HS-5 (cell line): Measurements from ENCODE around the gene SIAH2.
"Not testable (repeated sequence)": the region's sequence is repeated elsewhere in the genome, so short reads cannot be mapped to it uniquely, and the experiment has no call there.

Source experiments
- DNase-seq: peaks from one replicate; pipeline ENCODE4 v3.0.0-alpha.2; 2012; ENCODE audit warnings: low read depth

Gene SIAH2

GRCh38 chr3:150763122-150763840 lies at the start of gene SIAH2:
SIAH2 (minus strand) TSS chr3:150763169; CDS start chr3:150762849, 320 bp downstream.
- DNase-seq, result peak; percentile 83

- DNase-seq, result no peak
These were observed 49.0 kb upstream of the SIAH2 start for GRCh38 chr3:150811984-150812383.

- DNase-seq, result no peak
These were observed 47.7 kb upstream of the SIAH2 start for GRCh38 chr3:150810641-150811040.

GRCh38 chr3:150806185-150806835 lies 43.3 kb upstream of the SIAH2 start:
- no peak for DNase-seq

DNA sequence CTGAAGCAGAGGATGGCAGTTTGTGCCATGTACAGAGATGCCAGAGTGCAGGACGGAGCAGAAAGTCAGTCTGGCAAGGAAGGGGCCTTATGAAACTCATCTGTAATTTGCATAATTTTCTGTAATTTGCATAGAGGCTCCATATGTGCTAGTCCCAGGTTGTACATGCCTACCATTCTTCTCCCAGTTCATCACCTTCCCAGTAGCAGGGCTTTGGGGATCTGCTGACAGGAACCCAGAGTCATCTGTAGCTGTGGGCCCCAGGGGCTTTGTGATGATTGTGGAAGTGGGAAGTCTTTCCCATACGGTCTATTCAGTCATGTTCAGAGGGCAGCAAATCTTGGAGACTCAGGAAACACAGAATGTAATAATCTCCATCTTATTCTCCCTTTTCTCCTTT lies 42.4 kb upstream of the SIAH2 start:
- no peak for DNase-seq

- no peak for DNase-seq
These were observed 40.5 kb upstream of the SIAH2 start for GRCh38 chr3:150803440-150803985.

GRCh38 chr3:150800722-150801121 lies 37.8 kb upstream of the SIAH2 start:
- DNase-seq, result no peak

GRCh38 chr3:150798122-150798618 lies 35.2 kb upstream of the SIAH2 start:
- DNase-seq, result no peak

- no peak for DNase-seq
These were observed 34.2 kb upstream of the SIAH2 start for GRCh38 chr3:150797155-150797554.

DNA sequence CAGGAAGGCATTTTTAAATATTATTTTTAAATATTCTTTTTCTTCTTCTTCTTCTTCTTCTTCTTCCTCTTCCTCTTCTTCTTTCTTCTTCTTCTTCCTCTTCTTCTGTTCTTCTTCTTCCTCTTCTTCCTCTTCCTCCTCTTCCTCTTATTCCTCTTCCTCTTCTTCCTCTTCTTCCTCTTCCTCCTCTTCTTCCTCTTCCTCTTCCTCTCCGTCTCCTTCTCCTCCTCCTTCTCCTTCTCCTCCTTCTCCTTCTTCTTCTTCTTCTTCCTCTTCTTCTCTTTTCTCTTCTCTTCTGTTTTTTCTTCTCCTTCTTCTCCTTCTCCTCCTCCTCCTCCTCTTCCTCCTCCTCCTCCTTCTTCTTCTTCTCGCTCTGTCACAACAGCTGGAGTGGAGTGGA lies 33.6 kb upstream of the SIAH2 start:
- DNase-seq, result not testable (repeated sequence)

- no peak for DNase-seq
These were observed 30.7 kb upstream of the SIAH2 start for GRCh38 chr3:150793641-150794040.

- DNase-seq, result no peak
These were observed 27.7 kb upstream of the SIAH2 start for GRCh38 chr3:150790629-150791028.

GRCh38 chr3:150789451-150789850 lies 26.5 kb upstream of the SIAH2 start:
- DNase-seq, result no peak

DNA sequence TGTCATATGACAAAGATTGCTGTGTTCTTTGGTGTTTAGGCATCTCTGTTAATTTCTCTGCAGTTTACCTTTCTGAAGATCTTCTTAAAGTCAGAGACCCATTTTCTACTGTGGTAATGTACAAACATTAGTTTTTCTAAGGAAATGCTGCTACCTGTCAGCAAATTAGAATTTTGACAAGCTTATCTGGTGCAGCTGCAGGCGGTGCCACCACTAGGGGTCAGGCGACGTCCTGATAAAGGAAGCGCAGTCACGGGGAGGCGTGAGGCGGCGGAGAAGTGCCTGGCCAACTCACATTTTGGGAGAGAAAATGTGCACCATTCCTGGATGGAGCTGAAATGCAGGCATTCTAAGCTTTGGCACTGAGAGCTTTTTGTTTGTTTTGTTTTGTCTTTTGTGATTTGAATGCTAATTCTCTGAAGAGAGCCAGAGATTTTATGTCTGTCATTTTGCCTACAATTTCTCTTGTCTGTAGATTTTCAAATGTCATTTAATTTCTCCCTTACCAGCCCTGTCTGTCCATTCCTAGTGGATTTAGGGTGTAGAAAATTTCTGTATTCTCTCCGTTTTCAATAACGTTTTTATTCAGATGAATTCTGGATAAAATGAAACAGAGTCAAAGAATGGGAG lies 24.9 kb upstream of the SIAH2 start:
- DNase-seq, result no peak

DNA sequence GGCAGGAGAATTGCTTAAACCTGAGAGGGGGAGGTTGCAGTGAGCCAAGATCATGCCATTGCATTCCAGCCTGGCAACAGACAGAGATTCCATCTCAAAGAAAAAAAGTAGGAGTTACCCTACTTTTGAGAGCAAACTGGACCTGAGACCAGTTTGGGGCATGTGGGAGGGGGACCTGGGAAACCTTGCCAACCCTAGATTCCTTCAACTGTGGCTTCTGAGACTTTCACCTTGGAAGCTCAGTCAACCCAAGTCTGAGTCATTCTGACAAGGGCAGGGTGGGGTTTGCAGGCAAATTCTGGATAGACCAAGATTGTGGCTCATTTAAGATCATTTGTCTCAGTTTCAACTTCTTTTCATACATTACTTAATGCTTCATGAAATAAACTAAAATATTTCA lies 23.8 kb upstream of the SIAH2 start:
- DNase-seq, result no peak

- no peak for DNase-seq
These were observed 21.8 kb upstream of the SIAH2 start for GRCh38 chr3:150784747-150785125.

DNA sequence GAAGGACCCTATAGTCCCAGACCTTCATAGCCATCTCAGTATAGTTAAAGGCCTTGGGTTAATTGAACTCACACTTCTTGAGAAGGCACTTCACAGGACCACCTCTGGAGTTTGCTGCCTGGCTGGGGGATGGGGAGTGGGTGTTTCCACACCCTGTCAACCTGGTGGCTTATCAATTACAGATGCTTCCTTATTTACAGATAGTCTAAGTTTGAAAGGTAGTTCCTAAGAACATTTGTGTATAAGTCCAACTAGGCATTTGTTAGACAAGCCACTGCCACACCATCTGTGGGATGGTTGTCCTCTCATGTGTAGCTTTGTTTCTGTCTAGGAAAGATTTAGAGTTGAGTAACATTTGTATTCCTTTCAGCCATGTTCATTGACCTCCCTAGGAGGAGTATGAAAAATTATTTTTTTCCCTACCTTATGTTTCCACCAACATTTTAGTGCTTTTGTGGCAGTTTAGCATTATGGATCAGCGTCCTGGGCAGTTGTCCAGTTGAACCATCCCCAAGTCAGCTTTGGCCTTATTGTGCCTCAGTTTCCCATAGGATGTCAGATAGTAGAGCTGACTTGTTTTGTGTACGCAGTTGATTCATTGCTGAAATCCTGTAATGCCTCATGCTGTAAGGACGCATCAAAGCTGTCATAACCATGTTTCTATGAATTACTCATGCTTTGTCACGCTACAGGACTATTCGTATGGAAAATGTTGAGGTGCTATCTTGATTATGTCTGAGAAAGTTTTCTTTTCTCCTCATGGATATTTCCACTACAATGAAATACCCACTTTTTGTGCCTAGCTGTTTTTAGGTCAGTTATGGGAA lies 21.2 kb upstream of the SIAH2 start:
- DNase-seq, result no peak

- no peak for DNase-seq
These were observed 20.3 kb upstream of the SIAH2 start for GRCh38 chr3:150783316-150783715.

DNA sequence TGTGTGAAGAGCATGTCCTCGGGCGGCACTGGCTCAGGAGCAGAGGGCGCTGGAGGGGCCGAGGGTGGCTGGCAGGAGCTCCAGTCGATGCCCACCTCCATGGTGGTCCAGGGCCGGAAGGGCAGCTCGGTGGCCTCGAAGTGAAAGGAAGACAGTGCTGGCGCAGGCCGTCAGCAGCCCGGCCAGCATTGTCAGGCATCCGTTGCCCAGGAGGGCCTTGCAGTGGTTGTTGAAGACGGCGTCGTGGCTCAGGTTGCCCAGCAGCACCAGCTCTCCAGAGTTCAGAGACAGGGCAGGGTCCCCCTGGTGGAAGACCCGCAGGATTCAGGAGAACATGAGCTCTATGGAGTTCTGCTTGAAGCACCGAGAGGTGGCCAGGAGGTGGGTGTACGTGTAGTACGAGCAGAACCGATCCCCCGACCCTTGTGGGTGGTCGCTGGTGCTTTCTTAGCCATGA lies 16.5 kb upstream of the SIAH2 start:
- no peak for DNase-seq

GRCh38 chr3:150778793-150779401 lies 15.9 kb upstream of the SIAH2 start:
- DNase-seq, result no peak

DNA sequence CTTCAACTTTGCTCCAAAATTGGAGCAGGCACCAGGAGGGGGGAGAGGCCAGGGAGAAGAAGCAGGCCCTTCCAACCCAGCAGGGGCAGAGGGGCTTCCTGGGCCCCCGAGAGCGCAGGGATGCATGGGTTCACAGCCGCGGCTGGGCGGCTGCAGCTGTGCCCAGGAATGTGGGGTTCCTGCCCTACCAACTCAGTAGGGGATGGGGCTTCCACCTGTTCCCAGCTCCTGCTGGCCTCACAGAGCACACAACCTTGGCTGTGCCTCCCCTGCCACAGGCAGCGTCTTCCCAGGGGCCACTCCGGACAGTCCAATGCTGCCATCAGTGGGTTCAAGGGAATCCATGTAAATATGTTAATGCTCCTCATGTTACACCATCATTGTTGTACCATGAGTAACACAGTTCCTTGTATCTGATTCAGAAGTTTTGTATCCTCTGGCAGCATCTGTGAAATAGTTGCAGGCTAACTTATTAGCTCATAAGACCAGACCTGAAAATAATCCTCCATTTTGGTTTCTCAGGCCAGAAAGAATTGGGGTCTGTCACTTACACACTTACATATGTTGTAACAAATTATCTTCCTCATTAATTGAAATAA lies 12.1 kb upstream of the SIAH2 start:
- DNase-seq, result no peak
